HG03439 (cell line): ENCODE measurements around the gene EXD3.
A peak's percentile ranks its signal among the peaks of the same experiment; 100 is the strongest.
"Not testable (repeated sequence)": the region's sequence is repeated elsewhere in the genome, so short reads cannot be mapped to it uniquely, and the experiment has no call there.

Source experiments
- ATAC-seq: cut with Tn5 transposase; IDR thresholded peaks from one replicate; pipeline ENCODE4 v1.9.1; 2021; ENCODE audit warnings: mild to moderate bottlenecking, moderate library complexity; ENCODE audit not compliant: unreplicated experiment

The EXD3 gene

DNA sequence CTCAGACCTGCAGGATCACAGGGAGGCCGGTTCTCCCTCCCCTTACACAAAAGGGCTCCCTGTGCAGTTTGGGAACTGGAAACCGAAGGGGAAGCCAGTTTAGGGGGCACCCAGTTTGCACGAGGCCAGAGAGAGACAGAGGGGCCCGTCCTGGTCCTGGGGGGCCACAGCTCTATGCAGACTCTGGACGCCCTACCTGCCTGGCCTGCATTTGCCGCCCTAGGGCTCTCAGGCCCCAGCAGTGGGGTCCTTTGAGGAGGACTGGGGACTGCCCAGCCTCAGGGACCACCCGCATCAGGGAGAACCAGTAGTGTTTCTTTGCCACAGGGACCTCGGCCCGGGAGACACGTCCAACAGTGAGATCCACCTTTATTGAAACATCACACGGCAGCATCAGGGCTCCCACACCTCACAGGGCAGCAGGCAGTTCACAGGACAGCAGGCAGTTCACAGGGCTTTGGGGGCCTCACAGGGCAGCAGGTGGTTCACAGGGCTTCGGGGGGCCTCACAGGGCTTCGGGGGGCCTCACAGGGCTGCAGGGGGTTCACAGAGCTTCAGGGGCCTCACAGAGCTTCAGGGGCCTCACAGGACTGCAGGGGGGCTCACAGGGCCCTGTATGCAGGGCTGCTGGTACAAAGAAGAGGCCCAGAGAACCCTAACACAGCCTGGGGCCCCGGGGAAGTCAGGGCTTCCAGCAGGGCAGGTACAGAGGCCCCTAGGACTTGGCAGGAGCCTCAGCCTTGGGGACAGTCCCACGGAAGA is 36.8 kb upstream of the EXD3 start:
- no peak for ATAC-seq

- peak; percentile 55 for ATAC-seq
Observed at GRCh38 chr9:137459152-137459600, 36.2 kb upstream of the EXD3 start, which contains the start of gene NSMF. Gene NSMF, minus strand, starts transcription at chr9:137459334. Its CDS starts 232 bp downstream, at chr9:137459102.

DNA sequence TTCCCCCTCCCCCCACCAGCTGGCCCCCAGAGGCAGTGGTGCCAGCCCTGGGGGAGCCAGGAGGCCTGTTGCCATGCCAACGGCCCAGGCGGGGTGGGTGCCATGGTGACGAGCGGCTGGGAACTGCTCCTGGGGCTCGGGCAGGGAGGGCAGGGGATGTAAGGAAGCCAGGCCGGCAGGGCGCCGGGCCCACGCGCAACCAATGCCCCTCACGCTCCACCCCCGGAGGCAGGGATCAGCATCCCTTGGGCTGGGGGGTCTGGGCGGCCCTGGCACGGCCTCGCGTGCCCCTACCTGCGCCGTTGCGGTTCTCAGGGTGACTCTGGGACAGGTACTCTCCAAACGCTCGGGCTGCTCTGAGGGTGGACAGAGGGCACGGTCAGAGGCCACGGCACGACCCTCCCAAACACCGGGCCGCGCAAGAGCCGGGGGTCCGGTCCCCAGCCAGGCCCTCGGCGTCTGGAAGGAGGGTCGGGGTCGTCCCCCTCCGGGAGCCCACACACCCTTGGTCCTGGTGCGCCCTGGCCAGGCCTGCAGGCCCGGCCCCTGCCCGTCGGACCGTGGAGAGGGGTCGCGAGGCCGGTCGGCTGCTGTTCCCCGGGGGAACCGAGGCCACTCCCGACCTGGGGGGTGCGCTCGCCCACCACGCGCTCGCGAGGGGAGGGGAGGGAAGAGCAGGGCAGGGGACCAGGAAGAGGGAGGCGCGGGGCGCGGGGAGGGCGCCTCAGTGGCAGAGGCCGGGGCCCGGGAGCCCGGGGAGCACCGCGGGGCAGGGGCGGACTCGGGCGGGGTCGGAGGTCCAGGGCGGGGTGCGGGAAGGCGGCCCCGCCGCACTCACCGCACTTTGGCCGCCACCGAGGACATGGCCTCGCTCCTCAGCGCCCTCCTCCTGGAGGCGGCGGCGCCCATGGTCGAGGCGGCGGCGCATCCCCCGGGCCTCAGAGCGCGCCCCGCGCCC is 35.5 kb upstream of the EXD3 start:
- no peak for ATAC-seq

- no peak for ATAC-seq
Observed at GRCh38 chr9:137457406-137458193, 34.6 kb upstream of the EXD3 start.

DNA sequence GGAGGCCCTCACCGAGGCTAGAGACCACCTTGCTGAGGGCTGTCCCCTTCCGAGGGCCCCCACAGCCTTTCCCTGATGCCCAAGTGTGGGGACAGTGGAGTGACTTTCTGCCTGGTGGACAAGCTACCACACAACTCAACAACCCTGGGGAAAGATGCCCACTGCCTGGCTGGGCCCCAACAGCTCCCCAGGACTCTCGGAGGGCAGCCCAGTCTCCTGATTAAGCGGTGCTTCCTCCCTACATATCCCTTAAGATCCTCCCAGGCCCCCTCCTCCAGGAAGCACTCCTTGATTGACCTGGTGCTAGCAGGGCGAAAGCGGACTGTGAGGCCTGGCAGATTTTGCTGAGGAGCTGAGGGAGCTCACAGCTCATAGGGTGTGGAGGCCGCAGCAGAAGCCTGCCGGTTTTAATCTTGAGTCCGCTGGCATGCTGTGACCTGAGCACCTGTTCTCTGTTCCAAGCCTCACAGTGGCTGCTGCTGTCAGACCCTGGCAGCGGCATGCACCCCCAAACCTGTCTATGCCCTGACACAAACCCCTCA is 34.0 kb upstream of the EXD3 start:
- no peak for ATAC-seq

GRCh38 chr9:137456061-137456863 is 33.3 kb upstream of the EXD3 start:
- ATAC-seq: no peak

DNA sequence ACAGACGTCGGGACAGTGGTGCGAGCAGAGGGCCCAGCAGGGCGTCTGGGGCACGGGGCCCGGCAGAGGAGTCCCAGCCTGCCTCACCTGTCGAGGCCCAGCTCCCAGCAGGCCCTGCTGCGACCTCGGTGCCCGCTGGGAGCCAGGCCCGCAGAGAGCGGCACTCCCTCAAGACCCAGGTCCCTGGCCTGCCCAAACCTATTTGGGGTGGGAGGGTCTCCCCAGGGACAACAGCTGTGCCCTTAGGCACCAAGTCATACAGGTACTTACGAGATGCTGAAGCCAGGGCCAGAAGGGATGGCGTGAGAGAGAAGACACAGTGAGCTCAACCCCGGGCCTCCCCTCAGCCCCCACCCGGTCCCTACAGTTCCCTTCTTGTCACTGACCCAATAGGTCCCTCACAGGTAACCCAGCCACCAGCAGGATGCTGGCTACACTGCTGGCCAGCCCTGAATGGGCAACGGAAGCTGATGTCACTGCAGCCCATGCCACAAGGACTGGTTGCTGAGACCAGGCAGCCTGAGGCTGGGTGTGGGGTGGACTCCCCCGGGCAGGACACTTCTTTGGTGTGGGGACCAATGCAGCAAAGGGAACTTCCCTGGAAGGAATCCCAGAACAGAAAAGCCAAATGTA is 32.5 kb upstream of the EXD3 start:
- no peak for ATAC-seq

DNA sequence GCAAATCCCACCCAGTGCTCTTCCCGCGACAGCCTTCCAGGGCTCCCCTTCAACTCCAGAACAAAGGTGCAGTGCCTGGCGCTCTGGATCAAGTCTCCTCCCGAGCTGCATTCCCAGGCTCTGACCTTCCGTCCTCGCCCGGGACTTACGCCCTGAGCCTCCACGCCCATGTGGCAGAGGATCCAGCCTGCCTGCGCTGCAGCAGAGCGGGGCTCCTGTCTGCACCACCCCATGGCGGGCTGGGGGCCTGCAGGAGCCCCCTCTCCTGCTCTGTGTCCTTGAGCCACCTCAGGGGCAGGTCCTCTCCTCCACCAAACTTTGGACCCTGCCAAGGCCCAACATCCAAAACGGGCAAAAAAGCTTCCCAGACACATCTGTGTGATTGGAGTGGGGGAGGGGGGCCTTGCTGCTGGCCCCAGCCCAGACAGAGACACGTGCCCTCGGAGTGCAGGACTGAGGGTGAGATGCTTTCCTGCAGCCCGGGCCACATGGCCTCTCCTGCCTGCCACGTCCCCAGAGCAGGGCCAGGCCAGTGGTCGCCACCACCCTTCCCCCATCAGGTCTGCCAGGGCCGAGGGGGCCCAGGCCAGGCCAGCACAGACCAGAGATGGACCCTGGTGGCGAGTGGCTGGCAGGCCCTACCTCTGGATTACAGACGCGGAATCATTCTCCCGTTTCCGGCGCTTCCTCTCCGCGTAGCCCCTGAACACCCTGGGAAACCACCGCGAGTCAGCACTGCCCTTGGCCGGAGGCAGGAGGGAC is 31.8 kb upstream of the EXD3 start:
- no peak for ATAC-seq

- ATAC-seq: no peak
Observed at GRCh38 chr9:137454145-137454596, 31.2 kb upstream of the EXD3 start.

- ATAC-seq: no peak
Observed at GRCh38 chr9:137453643-137454081, 30.7 kb upstream of the EXD3 start.

GRCh38 chr9:137452761-137453642 is 30.0 kb upstream of the EXD3 start:
- no peak for ATAC-seq

GRCh38 chr9:137452006-137452760 is 29.2 kb upstream of the EXD3 start:
- ATAC-seq: no peak

- not testable (repeated sequence) for ATAC-seq
Observed at GRCh38 chr9:137451264-137452005, 28.5 kb upstream of the EXD3 start.

DNA sequence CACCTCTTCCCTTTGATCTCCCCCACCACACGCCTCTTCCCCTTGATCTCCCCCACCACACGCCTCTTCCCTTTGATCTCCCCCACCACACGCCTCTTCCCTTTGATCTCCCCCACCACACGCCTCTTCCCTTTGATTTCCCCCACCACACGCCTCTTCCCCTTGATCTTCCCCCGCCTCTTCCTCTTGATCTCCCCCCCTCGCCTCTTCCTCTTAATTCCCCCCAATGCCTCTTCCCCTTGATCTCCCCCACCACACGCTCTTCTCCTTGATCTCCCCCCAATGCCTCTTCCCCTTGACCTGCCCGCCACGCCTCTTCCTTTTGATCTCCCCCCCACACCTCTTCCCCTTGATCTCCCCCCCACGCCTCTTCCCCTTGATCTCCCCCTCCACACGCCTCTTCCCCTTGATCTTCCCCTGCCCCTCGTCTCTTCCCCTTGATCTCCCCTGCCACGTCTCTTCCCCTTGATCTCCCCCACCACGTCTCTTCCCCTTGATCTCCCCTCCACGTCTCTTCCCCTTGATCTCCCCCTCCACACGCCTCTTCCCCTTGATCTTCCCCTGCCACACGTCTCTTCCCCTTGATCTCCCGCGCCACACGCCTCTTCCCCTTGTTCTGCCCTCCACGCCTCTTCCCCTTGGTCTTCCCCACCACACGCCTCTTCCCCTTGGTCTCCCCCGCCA is 27.7 kb upstream of the EXD3 start:
- ATAC-seq: not testable (repeated sequence)

DNA sequence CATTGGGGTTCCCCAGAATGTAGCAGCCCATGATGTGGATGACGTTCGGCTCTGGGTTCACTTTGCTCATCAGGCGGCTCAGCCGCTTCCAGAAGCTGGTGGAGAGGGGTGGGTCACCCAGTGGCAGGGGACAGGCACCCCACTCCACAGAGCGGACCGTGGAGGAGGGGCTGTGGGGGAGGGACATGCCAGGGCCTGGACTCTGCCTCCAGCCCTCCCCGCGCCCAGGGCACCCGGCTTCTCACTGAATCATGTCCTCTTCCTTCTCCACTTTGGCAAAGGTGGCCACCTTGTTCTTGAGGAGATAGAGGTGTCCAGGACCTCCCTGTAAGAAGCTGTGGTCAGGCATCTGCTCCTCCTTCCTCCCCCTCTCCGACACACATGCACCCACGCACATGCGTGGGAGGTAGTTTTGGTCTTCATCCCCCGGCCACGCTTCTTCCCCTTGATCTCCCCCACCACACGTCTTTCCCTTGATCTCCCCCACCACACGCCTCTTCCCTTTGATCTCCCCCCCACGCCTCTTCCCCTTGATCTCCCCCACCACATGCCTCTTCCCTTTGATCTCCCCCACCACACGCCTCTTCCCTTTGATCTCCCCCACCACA is 27.1 kb upstream of the EXD3 start:
- no peak for ATAC-seq
